ENCODE data around the gene SUPT3H. TPM values are rescaled to one million over a fixed set of nuclear protein-coding genes. Genes with fewer than 3 reads are reported as not detected.

Gene SUPT3H
- total and polyA plus RNA-seq, 2 of the 13 experiments (the other 11 are each of a cell fraction or from before 2014, with no cell fraction given), result 11.9 to 36.1 TPM

DNA sequence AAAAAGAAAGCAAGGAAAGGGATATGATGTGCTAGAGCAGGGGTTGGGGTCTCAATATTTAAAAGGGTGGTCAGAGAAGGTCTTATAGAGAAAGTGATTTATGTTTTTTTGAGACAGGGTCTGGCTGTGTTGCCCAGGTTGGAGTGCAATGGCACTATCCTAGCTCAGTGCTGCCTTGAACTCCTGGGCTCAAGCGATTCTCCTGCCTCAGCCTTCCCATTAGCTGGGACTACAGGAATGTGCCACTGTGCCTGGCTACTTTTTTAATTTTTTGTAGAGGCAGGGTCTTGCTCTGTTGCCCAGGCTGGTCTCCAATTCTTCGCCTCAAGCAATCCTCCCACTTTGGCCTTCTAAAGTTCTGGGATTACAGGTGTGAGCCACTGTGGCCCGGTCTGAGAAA lies 557.0 kb downstream of the SUPT3H start:
- CTCF ChIA-PET (ENCODE audit: low intra/inter-chr PET ratio, low total read pairs), result no interaction called here
- no peaks in the 10 kb centered on the region for H3K27me3 ChIP-seq (ENCODE audit: control insufficient read depth in 1 of 2, insufficient read depth in 2 of 2, low read length in 2 of 2)
- no peak for FAIRE-seq

More for the DNA sequence above, 557.0 kb downstream of the SUPT3H start:
- ATAC-seq, result no peak
- H2AFZ ChIP-seq (ENCODE audit: low read length), result no peak overlapping the region
- in situ Hi-C loops (cut with HindIII; ENCODE audit: extremely low pct_ligation_motif_present, low pct_unique_long_range_greater_than_20kb) (no loop called here), intact Hi-C loops (cut with micrococcal nuclease; ENCODE audit: unreplicated experiment) (no loop called here)
- H4K20me1 ChIP-seq (ENCODE audit: insufficient read depth, low read length), result no peaks in the 10 kb centered on the region
- no peak overlapping the region for H3K4me2 ChIP-seq (ENCODE audit: low read depth, low read length)
- no peaks in the 10 kb centered on the region for H3K9me3 ChIP-seq (ENCODE audit: low read length)
- no TSS peak for BruUV-seq (replicated peaks)
- TF ChIP-seq MIXL1 (CRISPR knock-in tag; IDR thresholded peaks at IDR 0.05) (no peak), ZSCAN22 (CRISPR knock-in tag; IDR thresholded peaks at IDR 0.05) (no peak)
- TF ChIP-seq, protein P1, sequence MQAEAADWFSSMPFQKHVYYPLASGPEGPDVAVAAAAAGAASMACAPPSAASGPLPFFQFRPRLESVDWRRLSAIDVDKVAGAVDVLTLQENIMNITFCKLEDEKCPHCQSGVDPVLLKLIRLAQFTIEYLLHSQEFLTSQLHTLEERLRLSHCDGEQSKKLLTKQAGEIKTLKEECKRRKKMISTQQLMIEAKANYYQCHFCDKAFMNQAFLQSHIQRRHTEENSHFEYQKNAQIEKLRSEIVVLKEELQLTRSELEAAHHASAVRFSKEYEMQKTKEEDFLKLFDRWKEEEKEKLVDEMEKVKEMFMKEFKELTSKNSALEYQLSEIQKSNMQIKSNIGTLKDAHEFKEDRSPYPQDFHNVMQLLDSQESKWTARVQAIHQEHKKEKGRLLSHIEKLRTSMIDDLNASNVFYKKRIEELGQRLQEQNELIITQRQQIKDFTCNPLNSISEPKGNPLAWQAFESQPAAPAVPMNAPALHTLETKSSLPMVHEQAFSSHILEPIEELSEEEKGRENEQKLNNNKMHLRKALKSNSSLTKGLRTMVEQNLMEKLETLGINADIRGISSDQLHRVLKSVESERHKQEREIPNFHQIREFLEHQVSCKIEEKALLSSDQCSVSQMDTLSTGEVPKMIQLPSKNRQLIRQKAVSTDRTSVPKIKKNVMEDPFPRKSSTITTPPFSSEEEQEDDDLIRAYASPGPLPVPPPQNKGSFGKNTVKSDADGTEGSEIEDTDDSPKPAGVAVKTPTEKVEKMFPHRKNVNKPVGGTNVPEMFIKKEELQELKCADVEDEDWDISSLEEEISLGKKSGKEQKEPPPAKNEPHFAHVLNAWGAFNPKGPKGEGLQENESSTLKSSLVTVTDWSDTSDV (CRISPR knock-in tag; IDR thresholded peaks at IDR 0.05), result no peak
- TF ChIP-seq, protein P2, sequence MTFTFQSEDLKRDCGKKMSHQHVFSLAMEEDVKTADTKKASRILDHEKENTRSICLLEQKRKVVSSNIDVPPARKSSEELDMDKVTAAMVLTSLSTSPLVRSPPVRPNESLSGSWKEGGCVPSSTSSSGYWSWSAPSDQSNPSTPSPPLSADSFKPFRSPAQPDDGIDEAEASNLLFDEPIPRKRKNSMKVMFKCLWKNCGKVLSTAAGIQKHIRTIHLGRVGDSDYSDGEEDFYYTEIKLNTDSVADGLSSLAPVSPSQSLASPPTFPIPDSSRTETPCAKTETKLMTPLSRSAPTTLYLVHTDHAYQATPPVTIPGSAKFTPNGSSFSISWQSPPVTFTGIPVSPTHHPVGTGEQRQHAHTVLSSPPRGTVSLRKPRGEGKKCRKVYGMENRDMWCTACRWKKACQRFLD (CRISPR knock-in tag; IDR thresholded peaks at IDR 0.05; ENCODE audit: borderline replicate concordance), result no peak
- H3K36me3 ChIP-seq (replicated peaks in 1 of 2; ENCODE audit: control insufficient read depth in 1 of 2, insufficient read depth in 2 of 2, low read length in 2 of 2), result no peaks in the 10 kb centered on the region
- no peak for DNase-seq (ENCODE audit: low spot score)
- POLR2A ChIA-PET, result no interaction called here
- H3K79me2 ChIP-seq (ENCODE audit: insufficient read depth, low read length), result no peaks in the 10 kb centered on the region
- no peak overlapping the region for H3K4me3 ChIP-seq (replicated peaks in 1 of 3; ENCODE audit: insufficient read depth in 1 of 3, low read depth in 2 of 3, low read length in 3 of 3)
- H3K4me1 ChIP-seq (ENCODE audit: insufficient read depth, low read length), result no peaks in the 10 kb centered on the region
- H3K27ac ChIP-seq (ENCODE audit: extremely low read length, insufficient read depth, low read length), result no peak overlapping the region
- no peak overlapping the region for H3K9ac ChIP-seq (ENCODE audit: insufficient read depth, low read depth, low read length)
- WGBS (ENCODE audit: low lambda C conversion rate), result 71% methylated on average over 3 of the region's 3 CpGs

Measured in HepG2 (cell line).